Measurements from ENCODE around the gene TSC1. TPM values are rescaled to one million over a fixed set of nuclear protein-coding genes. Genes with fewer than 3 reads are reported as not detected.

The TSC1 gene
- total RNA-seq, 1 donor from 2014 or later, result 64.9 TPM

- Histone ChIP-seq H3K4me2 (peak overlapping the region; percentile 91), H4K20me1 (ENCODE audit: low read depth) (peaks cover 34% of the 10 kb centered on the region), H3K4me1 (peaks cover 10% of the 10 kb centered on the region), H3F3A (ENCODE audit: low read depth) (peaks cover 4% of the 10 kb centered on the region), H3K79me2 (ENCODE audit: low read depth) (peaks cover 66% of the 10 kb centered on the region), H2AFZ (replicated peaks) (no peak overlapping the region), H3K4me3 (peak overlapping the region; percentile 92), H3K36me3 (no peaks in the 10 kb centered on the region), H3K27ac (no peak overlapping the region), H3K27me3 (no peaks in the 10 kb centered on the region), H3K9ac (no peak overlapping the region), H3K9me3 (ENCODE audit: low read depth) (no peaks in the 10 kb centered on the region)
- no peaks in the 10 kb centered on the region for H3K9me3 Mint-ChIP-seq
- H3K27me3 Mint-ChIP-seq (ENCODE audit: insufficient read depth, low read depth), result peaks cover 8% of the 10 kb centered on the region
- H3K27ac Mint-ChIP-seq, result no peak overlapping the region
- peak overlapping the region; percentile 98 for H3K4me3 Mint-ChIP-seq
- TF ChIP-seq EZH2 (IDR thresholded peaks at IDR 0.05) (no peak), EZH2phosphoT487 (IDR thresholded peaks at IDR 0.05) (no peak), CTCF (IDR thresholded peaks at IDR 0.05) (no peak)
- peaks cover 32% of the 10 kb centered on the region for H3K4me1 Mint-ChIP-seq
- H3K36me3 Mint-ChIP-seq, result no peaks in the 10 kb centered on the region
- no peak for DNase-seq (ENCODE audit: low spot score)
Observed at GRCh38 chr9:132942541-132943182, 1.8 kb downstream of the TSC1 start.

GRCh38 chr9:132939169-132939568 lies 5.2 kb downstream of the TSC1 start:
- Histone ChIP-seq H3K4me3 (no peak overlapping the region), H4K20me1 (ENCODE audit: low read depth) (peaks cover 34% of the 10 kb centered on the region)
- H3K27ac Mint-ChIP-seq, result no peak overlapping the region

GRCh38 chr9:132937463-132937901 lies 6.9 kb downstream of the TSC1 start:
- Histone ChIP-seq H4K20me1 (ENCODE audit: low read depth) (peaks cover 23% of the 10 kb centered on the region), H3K79me2 (ENCODE audit: low read depth) (peaks cover 48% of the 10 kb centered on the region), H3K4me2 (no peak overlapping the region)

More at GRCh38 chr9:132939169-132939568, 5.2 kb downstream of the TSC1 start:
- no peak for DNase-seq (ENCODE audit: low spot score)
- Histone ChIP-seq H3K36me3 (no peaks in the 10 kb centered on the region), H3F3A (ENCODE audit: low read depth) (no peaks in the 10 kb centered on the region), H3K79me2 (ENCODE audit: low read depth) (peaks cover 64% of the 10 kb centered on the region), H3K27ac (no peak overlapping the region), H3K9me3 (ENCODE audit: low read depth) (no peaks in the 10 kb centered on the region), H2AFZ (replicated peaks) (no peak overlapping the region), H3K27me3 (no peaks in the 10 kb centered on the region), H3K9ac (no peak overlapping the region), H3K4me2 (no peak overlapping the region), H3K4me1 (peaks cover 10% of the 10 kb centered on the region)
- no peak overlapping the region for H3K4me3 Mint-ChIP-seq
- no peaks in the 10 kb centered on the region for H3K9me3 Mint-ChIP-seq
- no peaks in the 10 kb centered on the region for H3K36me3 Mint-ChIP-seq
- TF ChIP-seq EZH2phosphoT487 (IDR thresholded peaks at IDR 0.05), result no peak
- no peak for TF ChIP-seq CTCF (IDR thresholded peaks at IDR 0.05)
- TF ChIP-seq EZH2 (IDR thresholded peaks at IDR 0.05), result no peak
- no peaks in the 10 kb centered on the region for H3K27me3 Mint-ChIP-seq (ENCODE audit: insufficient read depth, low read depth)
- peaks cover 17% of the 10 kb centered on the region for H3K4me1 Mint-ChIP-seq

More at GRCh38 chr9:132937463-132937901, 6.9 kb downstream of the TSC1 start:
- no peak overlapping the region for H3K4me3 Mint-ChIP-seq
- no peaks in the 10 kb centered on the region for H3K9me3 Mint-ChIP-seq
- no peak for DNase-seq (ENCODE audit: low spot score)
- Histone ChIP-seq H3K4me3 (no peak overlapping the region), H3F3A (ENCODE audit: low read depth) (no peaks in the 10 kb centered on the region), H3K27me3 (no peaks in the 10 kb centered on the region), H2AFZ (replicated peaks) (no peak overlapping the region), H3K9ac (no peak overlapping the region), H3K36me3 (no peaks in the 10 kb centered on the region), H3K27ac (no peak overlapping the region), H3K4me1 (no peaks in the 10 kb centered on the region), H3K9me3 (ENCODE audit: low read depth) (no peaks in the 10 kb centered on the region)
- H3K27me3 Mint-ChIP-seq (ENCODE audit: insufficient read depth, low read depth), result no peaks in the 10 kb centered on the region
- no peak for TF ChIP-seq CTCF (IDR thresholded peaks at IDR 0.05)
- no peak for TF ChIP-seq EZH2 (IDR thresholded peaks at IDR 0.05)
- TF ChIP-seq EZH2phosphoT487 (IDR thresholded peaks at IDR 0.05), result no peak
- H3K27ac Mint-ChIP-seq, result no peak overlapping the region
- H3K36me3 Mint-ChIP-seq, result peaks cover 3% of the 10 kb centered on the region
- peaks cover 4% of the 10 kb centered on the region for H3K4me1 Mint-ChIP-seq

All from neural progenitor cell (in vitro differentiated cells).